Transverse colon (tissue), 3 donors: ENCODE results near the gene ABCA7.
A peak's percentile ranks its signal among the peaks of the same experiment; 100 is the strongest.

Source experiments
- EP300 ChIP-seq: sonication (generic); formaldehyde crosslinking; IDR thresholded peaks from one replicate; pipeline ENCODE4 v1.6.1; 2017; ENCODE audit warnings: antibody characterized with exemption, low read depth
- POLR2AphosphoS5 ChIP-seq, 3 donors: sonication (generic); formaldehyde crosslinking; IDR thresholded peaks; one replicate each; pipeline ENCODE4 v1.6.1; 2016; ENCODE audit warnings: antibody characterized with exemption in 3 of 3

GRCh38 chr19:1109032-1109551, 69.2 kb downstream of the ABCA7 start:
- TF ChIP-seq POLR2AphosphoS5 (IDR thresholded peaks at IDR 0.05), result peak in 1 of 3 donors; percentile 6
- TF ChIP-seq EP300, result no peak
